Muscle layer of colon (tissue), 2 donors: Measurements from ENCODE around the gene ESCO1.

Experiments
- H3K27ac ChIP-seq: one replicate; pipeline ENCODE4 v1.7.0; 2013; ENCODE audit warnings: low read depth, mild to moderate bottlenecking, low read length, moderate library complexity
- H3K27me3 ChIP-seq, 2 donors: one replicate each; pipeline ENCODE4 v1.7.0; 2013; ENCODE audit warnings: low read length in 2 of 2, mild to moderate bottlenecking in 2 of 2; ENCODE audit not compliant: insufficient read depth in 2 of 2, control insufficient read depth in 1 of 2
- H3K36me3 ChIP-seq: one replicate; pipeline ENCODE4 v1.7.0; 2013; ENCODE audit warnings: mild to moderate bottlenecking, low read length; ENCODE audit not compliant: insufficient read depth
- H3K4me1 ChIP-seq: one replicate; pipeline ENCODE4 v1.7.0; 2013; ENCODE audit warnings: mild to moderate bottlenecking, low read length; ENCODE audit not compliant: insufficient read depth
- H3K4me3 ChIP-seq, 2 donors: one replicate each; pipeline ENCODE4 v1.7.0; 2013; ENCODE audit warnings: low read length in 2 of 2, low read depth in 1 of 2, mild to moderate bottlenecking in 1 of 2, moderate library complexity in 1 of 2
- H3K9ac ChIP-seq: one replicate; pipeline ENCODE4 v1.7.0; 2013; ENCODE audit warnings: low read length
- H3K9me3 ChIP-seq: one replicate; pipeline ENCODE4 v1.7.0; 2013; ENCODE audit warnings: mild to moderate bottlenecking, low read length
- donor health status: abdominal sarcoma.
- donor health status: Adenocarcinoma of cecum.

The ESCO1 gene

DNA sequence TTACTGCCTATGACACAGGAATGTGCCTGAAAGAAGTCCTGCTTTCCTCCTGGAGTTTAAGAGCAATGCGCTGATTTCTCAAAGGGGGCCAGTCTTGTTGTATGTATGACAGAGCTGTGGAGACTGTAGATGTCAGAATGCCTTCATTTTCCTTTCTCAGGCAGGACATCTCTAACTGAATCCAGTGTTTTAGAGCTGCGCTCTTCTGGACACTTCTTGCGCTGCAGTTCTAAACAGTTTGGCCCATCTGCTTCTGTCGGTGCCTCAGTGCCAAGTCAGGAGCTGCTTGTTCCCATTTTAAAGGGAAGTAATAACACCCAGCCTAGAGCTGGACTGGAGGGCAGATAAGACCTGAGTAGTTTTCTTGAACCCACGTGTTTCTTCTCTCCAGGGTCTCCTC lies 91.4 kb downstream of the ESCO1 start:
- Histone ChIP-seq H3K4me3 (no peak overlapping the region), H3K9ac (no peak overlapping the region), H3K36me3 (no peaks in the 10 kb centered on the region), H3K27ac (no peak overlapping the region), H3K27me3 (no peaks in the 10 kb centered on the region), H3K4me1 (no peaks in the 10 kb centered on the region), H3K9me3 (no peaks in the 10 kb centered on the region)

DNA sequence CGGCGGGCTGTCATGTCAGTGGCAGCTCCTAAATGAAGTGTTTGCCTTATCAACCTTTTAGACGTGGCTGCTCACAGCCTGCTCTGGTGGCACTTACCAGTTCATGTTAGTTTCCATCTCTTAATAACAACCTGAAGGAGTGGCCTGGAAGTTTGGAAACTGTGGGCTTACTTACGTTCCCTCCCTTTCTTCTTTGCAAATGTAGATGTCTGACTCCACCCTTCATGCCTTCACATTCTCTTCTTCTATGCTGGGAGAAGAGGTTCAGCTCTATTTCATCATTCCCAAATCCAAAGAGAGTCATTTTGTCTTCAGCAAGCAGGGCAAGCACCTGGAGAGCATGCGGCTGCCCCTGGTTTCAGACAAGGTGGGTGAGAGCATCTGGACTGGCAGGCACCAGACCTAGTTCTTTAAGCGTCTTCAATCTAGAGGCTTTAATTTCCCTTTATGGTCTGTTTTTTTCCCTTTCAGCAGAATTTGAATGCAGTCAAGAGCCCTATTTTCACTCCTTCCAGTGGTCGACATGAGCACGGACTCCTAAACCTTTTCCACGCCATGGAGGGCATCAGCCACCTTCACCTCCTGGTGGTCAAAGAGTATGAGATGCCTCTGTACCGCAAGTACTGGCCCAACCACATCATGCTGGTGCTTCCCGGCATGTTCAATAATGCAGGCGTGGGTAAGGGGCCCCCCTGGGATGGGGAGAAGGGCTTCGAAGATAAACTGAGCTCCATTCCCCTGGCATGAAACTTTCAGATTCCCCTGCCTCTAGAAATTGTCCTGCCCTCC lies 92.4 kb downstream of the ESCO1 start:
- Histone ChIP-seq H3K27ac (no peak overlapping the region), H3K9me3 (no peaks in the 10 kb centered on the region), H3K4me3 (no peak overlapping the region), H3K9ac (no peak overlapping the region), H3K4me1 (no peaks in the 10 kb centered on the region), H3K36me3 (no peaks in the 10 kb centered on the region), H3K27me3 (no peaks in the 10 kb centered on the region)

DNA sequence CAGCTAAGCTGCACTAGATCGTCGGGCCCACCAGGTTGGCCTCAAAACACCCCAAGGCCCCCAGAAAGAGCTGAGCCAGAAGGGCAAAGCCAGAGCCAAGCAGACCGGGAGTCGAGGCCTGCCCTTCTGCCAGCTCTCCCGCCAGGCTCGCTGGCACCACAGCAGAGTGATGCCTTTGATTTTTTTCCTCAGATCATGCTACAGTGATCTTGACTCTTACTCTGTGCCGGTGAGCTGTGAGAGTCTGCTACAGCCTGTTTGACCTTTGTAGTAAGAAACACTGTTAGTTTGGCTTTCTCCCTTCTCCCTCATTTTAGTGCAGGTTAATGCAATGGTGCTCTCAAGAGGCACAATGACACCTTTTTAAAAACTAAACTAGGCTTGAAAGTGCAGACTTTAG lies 97.8 kb downstream of the ESCO1 start:
- H3K36me3 ChIP-seq = no peaks in the 10 kb centered on the region
- no peak overlapping the region for H3K4me3 ChIP-seq
- no peaks in the 10 kb centered on the region for H3K27me3 ChIP-seq
- no peak overlapping the region for H3K9ac ChIP-seq
- H3K27ac ChIP-seq = no peak overlapping the region
- no peaks in the 10 kb centered on the region for H3K4me1 ChIP-seq
- H3K9me3 ChIP-seq = no peaks in the 10 kb centered on the region

DNA sequence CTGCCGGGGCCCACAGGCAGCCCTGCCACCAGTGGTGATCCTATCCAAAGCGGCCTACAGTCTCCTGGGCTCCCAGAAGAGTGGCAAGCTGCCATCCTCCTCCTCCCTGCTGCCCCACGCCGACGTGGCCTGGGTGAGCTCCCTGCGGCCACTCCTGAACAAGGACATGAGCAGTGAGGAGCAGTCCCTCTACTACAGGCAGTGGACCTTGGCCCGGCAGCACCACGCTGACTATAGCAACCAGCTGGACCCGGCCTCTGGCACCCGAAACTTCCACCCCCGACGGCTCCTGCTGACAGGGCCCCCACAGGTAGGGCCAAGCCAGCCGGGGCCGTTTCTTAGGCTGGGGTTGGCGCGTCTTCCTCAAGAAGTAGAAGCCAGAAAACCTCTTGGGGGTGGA lies 100.5 kb downstream of the ESCO1 start:
- Histone ChIP-seq H3K27me3 (no peaks in the 10 kb centered on the region), H3K27ac (no peak overlapping the region), H3K4me1 (peaks cover 11% of the 10 kb centered on the region), H3K4me3 (no peak overlapping the region), H3K9ac (no peak overlapping the region), H3K9me3 (no peaks in the 10 kb centered on the region), H3K36me3 (no peaks in the 10 kb centered on the region)

DNA sequence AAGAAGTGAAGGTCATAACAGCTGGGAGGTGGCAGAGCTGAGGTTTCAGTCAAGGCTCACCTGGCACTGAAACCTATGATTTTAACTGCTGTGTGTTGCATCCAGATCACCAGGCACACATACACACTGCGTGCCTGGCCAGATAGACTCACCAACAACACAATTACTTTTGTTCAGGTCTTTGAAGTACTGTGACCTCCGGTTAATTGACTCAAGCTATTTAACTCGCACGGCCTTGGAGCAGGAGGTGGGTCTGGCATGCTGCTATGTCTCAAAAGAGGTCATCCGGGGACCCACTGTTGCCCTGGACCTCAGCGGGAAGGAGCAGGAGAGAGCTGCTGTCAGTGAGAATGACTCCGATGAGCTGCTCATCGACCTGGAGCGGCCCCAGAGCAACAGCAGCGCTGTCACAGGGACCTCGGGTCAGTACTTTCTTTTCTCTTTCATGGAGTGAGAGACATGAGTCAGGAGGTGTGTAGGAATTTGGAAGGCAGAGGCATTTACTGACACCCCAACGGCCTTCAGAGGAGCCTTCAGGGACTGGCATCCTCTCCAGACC lies 104.1 kb downstream of the ESCO1 start:
- Histone ChIP-seq H3K4me3 (no peak overlapping the region), H3K9me3 (no peaks in the 10 kb centered on the region), H3K4me1 (peaks cover 14% of the 10 kb centered on the region), H3K9ac (no peak overlapping the region), H3K36me3 (no peaks in the 10 kb centered on the region), H3K27ac (no peak overlapping the region), H3K27me3 (no peaks in the 10 kb centered on the region)

DNA sequence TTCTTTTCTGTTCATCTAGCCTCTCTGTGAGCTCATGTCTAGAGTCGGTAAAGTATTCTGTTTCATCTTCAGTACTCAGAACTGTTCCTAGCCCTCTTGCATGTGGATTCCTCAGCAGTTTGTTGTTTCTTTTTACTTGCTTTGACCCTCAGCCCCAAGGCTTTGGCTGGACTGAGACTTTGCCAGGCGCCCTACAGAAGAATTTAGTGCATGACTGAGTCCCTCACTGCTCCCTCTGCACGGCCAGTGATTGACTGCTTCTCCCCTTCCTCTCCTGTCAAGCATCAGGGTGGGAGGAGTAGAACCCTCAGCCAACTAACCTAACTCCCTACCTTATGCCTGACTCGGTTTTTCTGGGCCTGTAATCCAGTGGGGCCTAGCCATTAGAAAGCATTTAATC lies 109.8 kb downstream of the ESCO1 start:
- Histone ChIP-seq H3K36me3 (no peaks in the 10 kb centered on the region), H3K27me3 (no peaks in the 10 kb centered on the region), H3K4me3 (no peak overlapping the region), H3K27ac (no peak overlapping the region), H3K9ac (no peak overlapping the region), H3K4me1 (peaks cover 10% of the 10 kb centered on the region), H3K9me3 (no peaks in the 10 kb centered on the region)

DNA sequence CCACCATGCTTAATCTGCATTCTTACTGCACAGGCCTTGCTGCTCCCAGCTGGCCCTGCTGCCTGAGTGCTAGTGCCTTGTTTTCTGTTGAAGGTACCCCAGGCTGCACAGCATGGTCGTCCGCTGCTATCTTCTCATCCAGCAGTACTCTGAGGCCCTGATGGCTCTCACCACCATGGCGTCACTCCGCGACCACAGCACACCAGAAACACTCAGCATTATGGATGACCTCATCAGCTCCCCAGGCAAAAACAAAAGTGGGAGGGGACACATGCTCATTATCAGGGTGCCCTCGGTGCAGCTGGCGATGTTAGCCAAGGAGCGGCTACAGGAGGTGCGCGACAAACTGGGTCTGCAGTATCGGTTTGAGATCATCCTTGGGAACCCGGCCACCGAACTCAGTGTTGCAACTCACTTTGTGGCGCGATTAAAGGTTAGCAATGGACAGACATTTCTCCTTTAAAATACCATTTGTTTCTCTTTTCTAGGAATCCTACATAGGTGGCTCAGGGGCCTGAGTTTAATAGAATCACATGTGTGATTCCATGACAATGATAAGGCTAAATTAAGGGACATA lies 110.5 kb downstream of the ESCO1 start:
- no peaks in the 10 kb centered on the region for H3K36me3 ChIP-seq

DNA sequence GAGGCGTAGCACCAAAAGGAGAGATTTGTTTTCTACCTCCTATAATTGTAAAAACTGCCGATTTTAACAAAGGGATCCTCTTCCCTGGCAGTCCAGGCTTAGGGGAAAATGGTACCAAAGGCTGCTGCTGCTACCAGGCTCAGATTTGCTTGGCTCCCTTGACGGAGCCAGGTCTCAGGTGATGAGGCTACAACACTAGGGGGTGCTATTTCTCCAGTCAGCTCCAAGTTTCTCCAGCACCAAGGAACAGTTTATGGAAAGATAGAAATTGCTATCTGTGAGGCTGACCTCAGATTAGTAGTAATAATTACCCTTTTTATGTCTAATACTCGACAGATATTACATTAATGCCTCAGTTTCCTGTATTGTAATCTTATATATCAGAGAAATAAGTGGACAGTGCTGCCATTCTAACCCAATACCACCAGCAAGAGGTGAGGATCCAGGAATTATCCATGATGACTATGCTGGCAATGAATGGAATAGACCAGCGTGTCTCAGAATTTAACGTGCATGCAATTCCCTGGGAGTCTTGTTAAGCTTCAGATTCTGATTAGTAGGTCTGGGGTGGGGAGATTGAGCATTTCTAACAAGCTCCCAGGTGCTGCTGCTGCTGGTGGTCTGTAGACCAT lies 111.3 kb downstream of the ESCO1 start:
- no peaks in the 10 kb centered on the region for H3K4me1 ChIP-seq
- H3K9me3 ChIP-seq = no peaks in the 10 kb centered on the region
- H3K36me3 ChIP-seq = no peaks in the 10 kb centered on the region
- no peaks in the 10 kb centered on the region for H3K27me3 ChIP-seq
- no peak overlapping the region for H3K4me3 ChIP-seq
- no peak overlapping the region for H3K9ac ChIP-seq
- H3K27ac ChIP-seq = no peak overlapping the region

More for the DNA sequence above, 110.5 kb downstream of the ESCO1 start:
- Histone ChIP-seq H3K27ac (no peak overlapping the region), H3K9ac (no peak overlapping the region), H3K27me3 (no peaks in the 10 kb centered on the region), H3K4me1 (peaks cover 3% of the 10 kb centered on the region), H3K9me3 (no peaks in the 10 kb centered on the region), H3K4me3 (no peak overlapping the region)

DNA sequence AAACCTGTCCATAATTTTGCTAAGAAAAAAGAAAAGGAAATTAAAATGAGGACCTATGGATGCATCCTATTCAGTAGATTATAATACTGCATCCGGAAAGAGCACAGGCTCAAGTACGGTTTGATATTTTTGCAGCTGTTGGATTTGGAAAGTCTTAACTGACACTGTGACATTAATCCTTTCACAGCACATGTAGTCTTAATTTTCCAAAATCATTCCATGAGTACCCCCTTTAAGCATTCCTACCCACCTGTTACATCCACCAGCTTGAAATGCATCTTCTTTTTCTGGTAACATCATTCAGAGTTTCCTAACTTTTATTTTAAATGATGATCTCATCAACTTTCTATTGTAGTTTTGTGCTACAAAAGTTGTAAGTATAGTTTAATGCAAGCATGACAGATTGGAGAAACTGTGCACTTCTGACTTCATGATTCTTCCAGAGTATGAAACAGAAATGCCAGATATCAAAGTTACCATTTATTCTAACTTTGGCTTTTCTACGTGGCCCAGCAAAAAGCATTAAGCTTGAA lies 113.5 kb downstream of the ESCO1 start:
- H3K27me3 ChIP-seq = no peaks in the 10 kb centered on the region
- H3K27ac ChIP-seq = no peak overlapping the region
- no peak overlapping the region for H3K9ac ChIP-seq
- no peaks in the 10 kb centered on the region for H3K36me3 ChIP-seq
- no peaks in the 10 kb centered on the region for H3K4me1 ChIP-seq
- no peaks in the 10 kb centered on the region for H3K9me3 ChIP-seq
- H3K4me3 ChIP-seq = no peak overlapping the region

DNA sequence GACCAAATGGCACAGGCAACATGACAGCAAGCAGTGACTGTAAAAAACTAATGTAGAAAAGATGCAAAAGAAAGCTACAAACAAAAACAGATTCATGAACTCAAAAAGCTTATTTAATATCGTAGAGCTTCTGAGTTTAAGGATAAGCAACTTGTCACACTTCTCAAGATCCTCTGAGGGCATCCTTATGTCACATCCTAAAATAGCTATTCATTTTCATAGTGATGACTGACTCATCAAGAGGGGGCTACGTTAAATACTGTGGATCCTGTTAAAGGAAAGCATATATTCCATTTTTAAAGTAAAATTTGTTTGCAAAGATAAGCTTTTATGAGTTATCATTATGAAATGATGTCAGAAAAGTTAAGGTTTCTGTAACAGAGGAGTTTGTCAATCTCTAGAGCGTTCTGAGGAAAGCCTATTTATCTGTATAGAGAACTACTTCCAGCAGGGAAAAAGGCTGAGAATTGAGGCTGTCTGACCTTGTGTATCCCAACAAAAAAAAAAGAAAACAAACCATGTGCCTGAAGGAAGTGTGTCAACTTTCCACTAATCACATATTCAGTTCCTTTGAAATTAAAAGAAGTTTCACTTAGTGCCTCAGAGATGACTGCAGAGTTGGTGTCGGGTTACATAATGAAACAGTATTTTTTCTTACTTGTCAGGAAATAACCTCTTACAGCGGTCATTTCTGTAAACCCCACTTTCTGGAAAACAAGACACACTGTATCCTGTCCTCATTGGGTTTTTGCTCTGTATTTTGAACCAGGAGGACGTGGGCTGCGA lies 115.5 kb downstream of the ESCO1 start:
- no peaks in the 10 kb centered on the region for H3K4me1 ChIP-seq
- no peaks in the 10 kb centered on the region for H3K27me3 ChIP-seq
- no peaks in the 10 kb centered on the region for H3K36me3 ChIP-seq
- H3K27ac ChIP-seq = no peak overlapping the region
- no peak overlapping the region for H3K9ac ChIP-seq
- H3K4me3 ChIP-seq = no peak overlapping the region
- no peaks in the 10 kb centered on the region for H3K9me3 ChIP-seq

DNA sequence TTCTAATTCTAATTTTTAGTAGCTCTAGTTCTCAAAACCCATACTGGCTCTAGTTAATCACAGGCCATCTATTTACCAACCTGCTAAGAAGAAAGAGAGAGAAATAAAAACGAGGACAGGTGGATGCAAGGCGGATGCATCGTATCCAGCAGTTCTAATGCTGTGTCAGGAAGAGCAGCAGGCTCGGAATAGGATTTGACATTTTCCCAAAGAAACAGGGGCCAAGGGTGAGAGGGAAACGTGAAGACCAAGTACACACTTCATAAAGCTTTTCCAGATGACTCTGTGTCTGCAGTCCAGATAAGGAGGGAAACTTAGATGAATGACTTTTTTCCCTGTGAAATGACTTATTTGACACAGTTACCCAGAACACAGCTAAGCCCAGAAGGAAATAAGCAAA lies 117.5 kb downstream of the ESCO1 start:
- Histone ChIP-seq H3K4me3 (no peak overlapping the region), H3K9me3 (no peaks in the 10 kb centered on the region)

More for the DNA sequence above, 117.5 kb downstream of the ESCO1 start:
- Histone ChIP-seq H3K4me1 (no peaks in the 10 kb centered on the region), H3K27ac (no peak overlapping the region), H3K36me3 (no peaks in the 10 kb centered on the region), H3K9ac (no peak overlapping the region), H3K27me3 (no peaks in the 10 kb centered on the region)
